Lower lobe of right lung (tissue), 2 donors: ENCODE measurements around the gene POC1A. TPM values are rescaled to one million over a fixed set of nuclear protein-coding genes. Genes with fewer than 3 reads are reported as not detected.

Experiments used
- ATAC-seq, 2 donors: fragments of 200-7000 bp; cut with Tn5 transposase; one replicate each; pipeline ENCODE4 v1.9.1; 2020 to 2022; ENCODE audit warnings: mild to moderate bottlenecking in 2 of 2, moderate library complexity in 2 of 2
- DNase-seq: peaks from one replicate; pipeline ENCODE4 v3.0.0-alpha.2; 2020
- H3K27ac ChIP-seq: fragments of 200-600 bp; one replicate; pipeline ENCODE4 v1.8.0; 2022
- H3K27me3 ChIP-seq: fragments of 200-600 bp; one replicate; pipeline ENCODE4 v1.8.0; 2022; ENCODE audit warnings: low read depth
- H3K36me3 ChIP-seq: fragments of 200-600 bp; one replicate; pipeline ENCODE4 v1.8.0; 2022; ENCODE audit warnings: mild to moderate bottlenecking
- H3K4me1 ChIP-seq: fragments of 200-600 bp; one replicate; pipeline ENCODE4 v1.8.0; 2022
- H3K4me3 ChIP-seq: fragments of 200-600 bp; one replicate; pipeline ENCODE4 v1.8.0; 2022; ENCODE audit warnings: mild to moderate bottlenecking
- H3K9me3 ChIP-seq: fragments of 200-600 bp; one replicate; pipeline ENCODE4 v1.8.0; 2022
- CTCF ChIP-seq: fragments of 200-600 bp; IDR thresholded peaks from one replicate; pipeline ENCODE4 v1.8.0; 2022; ENCODE audit warnings: antibody characterized with exemption, mild to moderate bottlenecking
- intact Hi-C: fragments of 100-400 bp; cut with DNase I; formaldehyde crosslinking; loops from one replicate; pipeline ENCODE4 v1.11.0; 2022
- long read RNA-seq: library from polyadenylated mRNA; unstranded; transcript quantifications from one replicate; pipeline ENCODE4 v2.0.0, GENCODE V29; 2021
- total RNA-seq: library from RNA; stranded (reverse); fragmentation: NEBNext Ultra II Directional; extraction: Animal tissue kit (Norgen Biotek cat#: 25700); gene quantifications from one replicate; pipeline ENCODE4 v1.2.1, GENCODE V29; 2021
- donor health status: DM: no; HTN: yes; CAD: no; lungs with severe emphysema.

The POC1A gene
- 2.7 TPM for total RNA-seq
- long read RNA-seq, partial matches to known transcripts = 0 of 3 reads
- long read RNA-seq, other reads (novel, unspliced or antisense) = 1 of 3 reads

- peak within 1 kb of the TSS; percentile 70 for H3K4me3 ChIP-seq
- H3K27me3 ChIP-seq = no peaks in the 10 kb centered on the region
- no peaks in the 10 kb centered on the region for H3K36me3 ChIP-seq
- ATAC-seq = peak; percentile 98 to 99
- no peaks in the 10 kb centered on the region for H3K9me3 ChIP-seq
- peak; percentile 26 for TF ChIP-seq CTCF
- DNase-seq = peak; percentile 98
- H3K4me1 ChIP-seq = peaks cover 18% of the 10 kb centered on the region
- H3K27ac ChIP-seq = peak within 1 kb of the TSS; percentile 88
- intact Hi-C loops = no loop called here
These were observed at the start of gene POC1A for GRCh38 chr3:52154135-52155094. Gene POC1A, minus strand, starts transcription at chr3:52154423. Its CDS starts 51 bp downstream, at chr3:52154372.

GRCh38 chr3:52203701-52204100, 49.5 kb upstream of the POC1A start:
- intact Hi-C loops = no loop called here

GRCh38 chr3:52202384-52203077, 48.3 kb upstream of the POC1A start:
- Histone ChIP-seq H3K4me1 (peaks cover 78% of the 10 kb centered on the region), H3K27ac (peak overlapping the region; percentile 32), H3K9me3 (no peaks in the 10 kb centered on the region), H3K27me3 (no peaks in the 10 kb centered on the region), H3K36me3 (peaks cover 80% of the 10 kb centered on the region), H3K4me3 (no peak overlapping the region)
- ATAC-seq = no peak
- intact Hi-C loops = no loop called here
- no peak for TF ChIP-seq CTCF
- DNase-seq = no peak

More at GRCh38 chr3:52203701-52204100, 49.5 kb upstream of the POC1A start:
- Histone ChIP-seq H3K9me3 (no peaks in the 10 kb centered on the region), H3K4me3 (no peak overlapping the region), H3K27me3 (no peaks in the 10 kb centered on the region), H3K36me3 (peaks cover 92% of the 10 kb centered on the region), H3K27ac (no peak overlapping the region), H3K4me1 (peaks cover 73% of the 10 kb centered on the region)
- TF ChIP-seq CTCF = no peak
- no peak for DNase-seq
- no peak for ATAC-seq

GRCh38 chr3:52200981-52201679, 46.9 kb upstream of the POC1A start:
- Histone ChIP-seq H3K4me1 (peaks cover 88% of the 10 kb centered on the region), H3K27ac (peak overlapping the region; percentile 32), H3K4me3 (no peak overlapping the region), H3K27me3 (no peaks in the 10 kb centered on the region), H3K36me3 (peaks cover 66% of the 10 kb centered on the region), H3K9me3 (no peaks in the 10 kb centered on the region)
- DNase-seq (no peak), ATAC-seq (no peak)
- intact Hi-C loops = no loop called here
- no peak for TF ChIP-seq CTCF
